SK-N-SH (cell line): ENCODE measurements around the gene RAB6A. TPM values are rescaled to one million over a fixed set of nuclear protein-coding genes. Genes with fewer than 3 reads are reported as not detected.

Experiments
- CTCF ChIA-PET: fragments of 300-600, 350-600 bp; formaldehyde crosslinking; extraction: SDS; loops from one replicate; lab custom pipeline; 2021; lab: Yijun Ruan, JAX
- POLR2A ChIA-PET: fragments of 350-600 bp; sonication (Branson Sonifier 250); formaldehyde crosslinking; extraction: SDS; loops from one replicate; lab custom pipeline; 2020; ENCODE audit warnings: antibody characterized with exemption, inconsistent platforms; lab: Yijun Ruan, JAX
- DNase-seq: peaks from one replicate; pipeline ENCODE4 v3.0.0; 2012
- H2AFZ ChIP-seq: fragments of 200-600 bp; sonication (generic); 2 replicates; pipeline ENCODE4 v1.8.1; 2016; ENCODE audit warnings: antibody characterized with exemption, mild to moderate bottlenecking, low read depth
- H3F3A ChIP-seq: fragments of 200-600 bp; sonication (generic); replicated peaks from 2 replicates; pipeline ENCODE3; 2016; ENCODE audit warnings: antibody characterized with exemption, mild to moderate bottlenecking; ENCODE audit not compliant: insufficient read depth
- H3K27ac ChIP-seq, 2 experiments: fragments of 200-500 bp in 1 of 2; fragments of 200-600 bp in 1 of 2; sonication (Bioruptor generic) in 1 of 2; sonication (generic), shearing (Covaris generic) in 1 of 2; 2 replicates each; pipeline versions ENCODE4 v1.5.1 to v1.6.1; 2014 to 2016; ENCODE audit warnings: low read depth in 2 of 2, inconsistent platforms in 1 of 2, low read length in 1 of 2, mild to moderate bottlenecking in 1 of 2, mixed read lengths in 1 of 2
- H3K27me3 ChIP-seq: fragments of 200-600 bp; sonication (generic), shearing (Covaris generic); 2 replicates; pipeline ENCODE4 v1.6.1; 2016; ENCODE audit warnings: mixed run types; ENCODE audit not compliant: insufficient read depth
- H3K36me3 ChIP-seq, 2 experiments: fragments of 200-500 bp in 1 of 2; fragments of 200-600 bp in 1 of 2; sonication (Bioruptor generic) in 1 of 2; sonication (generic) in 1 of 2; replicated peaks in 1 of 2; 2 replicates each; pipeline versions ENCODE3 to v1.5.1; 2014 to 2016; ENCODE audit warnings: low read length in 1 of 2, mild to moderate bottlenecking in 1 of 2; ENCODE audit not compliant: insufficient read depth in 2 of 2, control insufficient read depth in 1 of 2
- H3K4me1 ChIP-seq, 2 experiments: fragments of 200-500 bp in 1 of 2; fragments of 200-600 bp in 1 of 2; sonication (Bioruptor generic) in 1 of 2; sonication (generic), shearing (Covaris generic) in 1 of 2; 2 replicates each; pipeline versions ENCODE4 v1.5.1 to v1.6.1; 2014 to 2016; ENCODE audit warnings: low read depth in 1 of 2, low read length in 1 of 2, mixed run types in 1 of 2; ENCODE audit not compliant: insufficient read depth in 2 of 2, control insufficient read depth in 1 of 2
- H3K4me2 ChIP-seq: fragments of 200-600 bp; sonication (generic), shearing (Covaris generic); 2 replicates; pipeline ENCODE4 v1.6.1; 2017; ENCODE audit warnings: mixed run types
- H3K4me3 ChIP-seq, 2 experiments: fragments of 200-500 bp in 1 of 2; fragments of 200-600 bp in 1 of 2; sonication (Bioruptor generic) in 1 of 2; sonication (generic), shearing (Covaris generic) in 1 of 2; 2 replicates each; pipeline versions ENCODE4 v1.5.1 to v1.8.1; 2014 to 2016; ENCODE audit warnings: low read depth in 2 of 2, inconsistent platforms in 1 of 2, low read length in 1 of 2, mild to moderate bottlenecking in 1 of 2, mixed read lengths in 1 of 2, moderate library complexity in 1 of 2
- H3K79me2 ChIP-seq: fragments of 200-600 bp; sonication (generic); 2 replicates; pipeline ENCODE4 v1.8.1; 2017; ENCODE audit warnings: mild to moderate bottlenecking; ENCODE audit not compliant: insufficient read depth
- H3K9ac ChIP-seq: fragments of 200-600 bp; sonication (generic); 2 replicates; pipeline ENCODE4 v1.6.1; 2017; ENCODE audit warnings: mixed run types
- H3K9me2 ChIP-seq: fragments of 200-600 bp; sonication (generic); 2 replicates; pipeline ENCODE4 v1.6.1; 2017; ENCODE audit warnings: mixed run types
- H3K9me3 ChIP-seq: fragments of 200-600 bp; sonication (generic); 2 replicates; pipeline ENCODE4 v1.6.1; 2017; ENCODE audit warnings: mixed run types, mild to moderate bottlenecking, moderate library complexity
- H4K20me1 ChIP-seq: fragments of 200-600 bp; sonication (generic); 2 replicates; pipeline ENCODE4 v1.6.1; 2017; ENCODE audit warnings: mild to moderate bottlenecking, mixed run types; ENCODE audit not compliant: insufficient read depth
- CTCF ChIP-seq: fragments of 200-600 bp; sonication (generic); IDR thresholded peaks from 2 replicates; pipeline ENCODE4 v1.6.1; 2017; ENCODE audit warnings: antibody characterized with exemption, mild to moderate bottlenecking, moderate library complexity
- EP300 ChIP-seq, 2 experiments: IDR thresholded peaks; 2 replicates each; pipeline versions ENCODE4 v1.4.0 to v1.6.1; 2012; ENCODE audit warnings: borderline replicate concordance in 1 of 2, low read depth in 1 of 2, low read length in 1 of 2
- EZH2phosphoT487 ChIP-seq: fragments of 200-600 bp; sonication (generic); IDR thresholded peaks from 2 replicates; pipeline ENCODE4 v1.6.1; 2017; ENCODE audit warnings: low read depth, mixed run types, mild to moderate bottlenecking, antibody characterized with exemption, moderate library complexity, borderline replicate concordance
- FOXJ3 ChIP-seq: sonication (generic); formaldehyde crosslinking; IDR thresholded peaks from 2 replicates; pipeline ENCODE4 v1.5.1; 2020; ENCODE audit warnings: mild to moderate bottlenecking, missing genetic modification reagents
- FOXM1 ChIP-seq: IDR thresholded peaks from 2 replicates; pipeline ENCODE4 v1.4.0; 2012; ENCODE audit warnings: low read depth, mild to moderate bottlenecking
- GATA2 ChIP-seq: sonication (generic); formaldehyde crosslinking; IDR thresholded peaks from 2 replicates; pipeline ENCODE4 v1.5.0; 2020; ENCODE audit warnings: mild to moderate bottlenecking, missing genetic modification reagents
- JUND ChIP-seq: IDR thresholded peaks from 2 replicates; pipeline ENCODE4 v1.4.0; 2012
- MAX ChIP-seq: IDR thresholded peaks from 2 replicates; pipeline ENCODE4 v1.4.0; 2012; ENCODE audit warnings: low read depth
- MEF2A ChIP-seq: IDR thresholded peaks from 2 replicates; pipeline ENCODE4 v1.4.0; 2012; ENCODE audit warnings: low read depth, borderline replicate concordance
- NFIC ChIP-seq: IDR thresholded peaks from 2 replicates; pipeline ENCODE4 v1.4.0; 2012; ENCODE audit warnings: borderline replicate concordance
- NRF1 ChIP-seq: IDR thresholded peaks from 2 replicates; pipeline ENCODE4 v1.6.1; 2012; ENCODE audit warnings: low read depth, mild to moderate bottlenecking, low read length
- POLR2AphosphoS5 ChIP-seq: IDR thresholded peaks from 2 replicates; pipeline ENCODE4 v1.6.1; 2012; ENCODE audit warnings: low read depth, low read length
- RCOR1 ChIP-seq: fragments of 150-350 bp; IDR thresholded peaks from 2 replicates; pipeline ENCODE4 v1.6.1; 2017; ENCODE audit warnings: antibody characterized with exemption, low read length
- RFX5 ChIP-seq: IDR thresholded peaks from 2 replicates; pipeline ENCODE4 v1.6.1; 2012; ENCODE audit warnings: mild to moderate bottlenecking, improper control_type of control experiment, low read length
- RXRA ChIP-seq: IDR thresholded peaks from 2 replicates; pipeline ENCODE4 v1.4.0; 2012; ENCODE audit warnings: low read depth, mild to moderate bottlenecking, borderline replicate concordance
- TCF12 ChIP-seq: IDR thresholded peaks from 2 replicates; pipeline ENCODE4 v1.4.0; 2012
- YY1 ChIP-seq: IDR thresholded peaks from 2 replicates; pipeline ENCODE4 v1.4.0; 2012; ENCODE audit warnings: low read depth, mild to moderate bottlenecking
- ZBTB33 ChIP-seq: IDR thresholded peaks from 2 replicates; pipeline ENCODE4 v1.4.0; 2012; ENCODE audit warnings: low read depth, borderline replicate concordance
- WGBS: methylation state at CpG from one replicate; pipeline ENCODE4 v1.1.6; 2017; ENCODE audit warnings: low lambda C conversion rate; 5-methylcytosine and 5-hydroxymethylcytosine counted together
- polyA plus RNA-seq, 3 experiments: library from polyadenylated mRNA; depleted of rRNA; stranded (reverse); fragments of >200 nt; gene quantifications; 2 replicates each; pipeline ENCODE4 v1.2.3, GENCODE V29; 2012

Gene RAB6A
- polyA plus RNA-seq, 1 of the 3 experiments (the other 2 are of a cell fraction), result 39.1 TPM

DNA sequence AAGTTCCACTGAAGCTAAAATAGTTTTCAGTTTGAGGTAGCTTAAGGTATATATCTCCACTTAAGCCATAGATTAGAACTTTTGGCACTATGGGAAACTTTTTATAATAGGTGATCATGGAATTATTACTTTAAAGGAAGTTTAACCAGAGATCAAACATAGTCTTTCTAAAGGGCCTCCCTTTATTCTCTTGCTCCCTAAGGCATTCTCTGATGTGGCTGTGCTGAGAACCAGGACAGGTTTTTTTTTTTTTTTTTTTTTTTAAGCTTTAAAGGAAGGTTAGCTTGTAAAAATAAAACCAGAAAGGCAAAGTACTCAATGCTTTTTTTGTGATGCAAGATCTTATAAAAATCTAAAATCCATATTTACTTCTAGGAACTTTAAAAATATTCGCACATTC is 23.9 kb upstream of the RAB6A start:
- Histone ChIP-seq H3K36me3 (no peaks in the 10 kb centered on the region), H3K27me3 (no peaks in the 10 kb centered on the region), H2AFZ (no peak overlapping the region), H3K4me1 (peaks cover 2 to 4% of the 10 kb centered on the region in 2 experiments; a peak in 2 of 4 replicates), H3K9me3 (no peaks in the 10 kb centered on the region), H3K4me3 (no peak overlapping the region), H4K20me1 (no peaks in the 10 kb centered on the region), H3K27ac (no peak overlapping the region), H3K79me2 (peaks cover 14% of the 10 kb centered on the region), H3K4me2 (no peak overlapping the region), H3K9me2 (no peaks in the 10 kb centered on the region), H3F3A (peaks cover 35% of the 10 kb centered on the region), H3K9ac (no peak overlapping the region)
- 97% methylated on average over 1 of the region's 1 CpG for WGBS
- ChIA-PET POLR2A (interaction anchor here (0.7 kb wide), 1 partner anchor 960 kb away, joined by 3 read pairs; no protein-coding TSS in a partner anchor), CTCF (no interaction called here)
- no peak for TF ChIP-seq YY1
- TF ChIP-seq CTCF, result no peak
- TF ChIP-seq FOXM1, result no peak
- no peak for TF ChIP-seq POLR2AphosphoS5
- TF ChIP-seq RFX5, result no peak
- no peak for TF ChIP-seq MAX
- TF ChIP-seq FOXJ3 (CRISPR knock-in tag), result no peak
- no peak for TF ChIP-seq RXRA
- no peak for TF ChIP-seq NRF1
- no peak for DNase-seq

DNA sequence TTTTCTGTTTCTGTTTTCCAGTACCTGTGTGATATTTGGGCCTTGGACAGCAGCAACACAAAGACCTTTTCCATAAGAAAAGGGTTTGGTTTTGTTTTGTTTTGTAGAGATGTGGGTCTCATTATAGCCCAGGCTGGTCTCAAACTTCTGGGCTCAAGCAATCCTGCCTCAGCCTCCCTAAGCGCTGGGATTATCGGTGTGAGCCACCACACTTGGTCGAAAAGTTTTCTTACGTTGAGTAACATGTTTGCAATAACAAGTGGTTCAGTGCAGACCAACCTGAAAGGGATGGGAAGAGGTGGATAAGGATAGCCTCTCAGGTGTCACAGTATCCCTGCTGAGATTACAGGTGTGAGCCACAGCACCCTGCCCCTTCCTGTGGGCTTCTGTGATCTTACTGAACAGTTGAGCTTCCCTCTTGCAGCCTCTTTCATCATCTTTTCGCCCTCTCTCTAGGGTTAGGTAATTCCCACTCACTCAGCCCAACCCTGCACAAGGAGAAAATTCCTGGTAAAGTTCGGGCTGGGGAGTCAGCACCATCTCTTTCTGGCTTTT is 23.3 kb upstream of the RAB6A start:
- ChIA-PET CTCF (no interaction called here), POLR2A (no interaction called here)
- Histone ChIP-seq H3K36me3 (no peaks in the 10 kb centered on the region), H3K9me3 (no peaks in the 10 kb centered on the region), H3K27ac (no peak overlapping the region), H3K4me3 (no peak overlapping the region), H3F3A (peaks cover 32% of the 10 kb centered on the region), H3K27me3 (no peaks in the 10 kb centered on the region), H4K20me1 (no peaks in the 10 kb centered on the region), H3K79me2 (peaks cover 8% of the 10 kb centered on the region), H3K4me1 (peaks cover 2 to 4% of the 10 kb centered on the region in 2 experiments; a peak in 2 of 4 replicates), H3K9ac (no peak overlapping the region), H2AFZ (no peak overlapping the region), H3K9me2 (no peaks in the 10 kb centered on the region), H3K4me2 (no peak overlapping the region)
- DNase-seq, result no peak
- no peak for TF ChIP-seq ZBTB33
- no peak for TF ChIP-seq MEF2A
- TF ChIP-seq GATA2 (CRISPR knock-in tag), result no peak
- TF ChIP-seq POLR2AphosphoS5, result no peak
- no peak for TF ChIP-seq NFIC
- TF ChIP-seq FOXM1, result no peak
- TF ChIP-seq RCOR1, result no peak
- TF ChIP-seq JUND, result no peak
- no peak for TF ChIP-seq EP300 (IDR thresholded peaks at IDR 0.05; ENCODE audit: borderline replicate concordance in 1 of 2, low read depth in 1 of 2, low read length in 1 of 2)
- no peak for TF ChIP-seq EZH2phosphoT487
- no peak for TF ChIP-seq YY1
- no peak for TF ChIP-seq TCF12
- TF ChIP-seq CTCF, result no peak
- WGBS, result 85% methylated on average over 6 of the region's 6 CpGs
